Measurements from ENCODE around the gene BOC. TPM values are rescaled to one million over a fixed set of nuclear protein-coding genes. Genes with fewer than 3 reads are reported as not detected.

The BOC gene
- total and polyA plus RNA-seq, 2 of the 8 experiments (the other 6 are each of a cell fraction or from before 2014, with no cell fraction given) = 6.9 to 9.3 TPM

GRCh38 chr3:113232342-113232741 lies 21.0 kb downstream of the BOC start:
- Histone ChIP-seq H3K79me2 (ENCODE audit: control insufficient read depth in 1 of 2, insufficient read depth in 2 of 2, low read length in 2 of 2) (no peaks in the 10 kb centered on the region), H2BK20ac (ENCODE audit: low read length) (no peak overlapping the region), H2AK5ac (ENCODE audit: low read depth, low read length) (no peak overlapping the region), H3K14ac (ENCODE audit: insufficient read length) (no peak overlapping the region), H4K20me1 (replicated peaks in 1 of 2; ENCODE audit: control insufficient read depth in 1 of 2, insufficient read depth in 2 of 2, low read length in 2 of 2) (no peaks in the 10 kb centered on the region), H2AFZ (ENCODE audit: low read length) (no peak overlapping the region), H4K8ac (ENCODE audit: extremely low read depth, insufficient read depth, low read length) (no peak overlapping the region), H2BK15ac (ENCODE audit: low read length) (no peak overlapping the region), H3K27me3 (replicated peaks in 1 of 4; ENCODE audit: control insufficient read depth in 3 of 4, extremely low read depth in 1 of 4, insufficient read depth in 3 of 4, low read length in 3 of 4) (no peaks in the 10 kb centered on the region), H2BK120ac (replicated peaks; ENCODE audit: low read depth, low read length) (no peak overlapping the region), H3K56ac (replicated peaks; ENCODE audit: insufficient read length, low read depth, low read length) (no peak overlapping the region), H3K4me3 (ENCODE audit: extremely low read depth in 1 of 4, insufficient read depth in 2 of 4, low read depth in 3 of 4, low read length in 4 of 4) (no peak overlapping the region), H2BK12ac (ENCODE audit: low read depth, low read length) (no peak overlapping the region), H3K36me3 (ENCODE audit: control insufficient read depth in 2 of 4, insufficient read depth in 4 of 4, low read length in 3 of 4) (no peaks in the 10 kb centered on the region), H3K9ac (replicated peaks in 1 of 4; ENCODE audit: extremely low read depth in 1 of 4, low read depth in 3 of 4, low read length in 3 of 4) (no peak overlapping the region), H3K23ac (ENCODE audit: insufficient read length) (no peak overlapping the region), H3K79me1 (ENCODE audit: low read depth, low read length) (no peaks in the 10 kb centered on the region), H2BK5ac (ENCODE audit: low read depth, low read length) (no peak overlapping the region), H3K23me2 (ENCODE audit: low read depth, low read length) (no peaks in the 10 kb centered on the region), H3K18ac (ENCODE audit: extremely low read depth, low read length) (no peak overlapping the region), H3K27ac (ENCODE audit: low read depth, low read length) (no peak overlapping the region), H3K9me3 (ENCODE audit: insufficient read depth in 2 of 2, low read depth in 1 of 2, low read length in 1 of 2) (no peaks in the 10 kb centered on the region), H4K5ac (ENCODE audit: insufficient read length, low read depth, low read length) (no peak overlapping the region), H3K4me1 (replicated peaks in 1 of 4; ENCODE audit: control insufficient read depth in 3 of 4, insufficient read depth in 4 of 4, low read length in 3 of 4) (peaks cover 3 to 14% (median 10%) of the 10 kb centered on the region in 4 experiments; a peak in 6 of 7 replicates), H3K4me2 (ENCODE audit: insufficient read depth in 1 of 2, low read depth in 2 of 2, low read length in 2 of 2) (no peak overlapping the region), H4K91ac (replicated peaks; ENCODE audit: insufficient read length, low read length) (peak overlapping the region; percentile 48), H3K4ac (replicated peaks; ENCODE audit: insufficient read length, low read depth, low read length) (no peak overlapping the region)
- ChIA-PET CTCF (ENCODE audit: partially characterized antibody) (interaction anchor here (0.7 to 2.9 kb wide), 6 partner anchors 15 to 146 kb away, joined by 3 to 15 read pairs (median 4); partner anchors contain the start of gene BOC), POLR2A (ENCODE audit: partially characterized antibody) (interaction anchor here (0.6 kb wide), 1 partner anchor 1373 kb away, joined by 3 read pairs; the partner anchor contains the start of gene PHLDB2)
- 80% methylated on average over 2 of the region's 2 CpGs; no CpG with 5 or more reads in 1 of the 2 experiments for WGBS, 2 experiments (ENCODE audit: extremely low coverage in 1 of 2, insufficient coverage in 1 of 2, insufficient read length in 1 of 2, insufficient replicate concordance in 2 of 2, low coverage in 1 of 2, low lambda C conversion rate in 2 of 2, missing lambda C conversion rate in 1 of 2)
- no peak for FAIRE-seq
- no peak for DNase-seq (ENCODE audit: low read depth in 1 of 2, low spot score in 2 of 2)
- no peak for TF ChIP-seq SAP30 (IDR thresholded peaks at IDR 0.05; ENCODE audit: insufficient read depth, insufficient replicate concordance, low read length)
- no peak for TF ChIP-seq CTCF (IDR thresholded peaks at IDR 0.05; ENCODE audit: control extremely low read depth in 1 of 3, insufficient read depth in 1 of 3, low read depth in 1 of 3, low read length in 3 of 3)
- TF ChIP-seq EGR1 (IDR thresholded peaks at IDR 0.05; ENCODE audit: borderline replicate concordance, low read depth, low read length) = no peak
- no peak for TF ChIP-seq JUND (IDR thresholded peaks at IDR 0.05; ENCODE audit: low read length)
- no peak for TF ChIP-seq CBX8 (IDR thresholded peaks at IDR 0.05; ENCODE audit: borderline replicate concordance, low read depth, low read length)
- no peak for TF ChIP-seq RBBP5 (IDR thresholded peaks at IDR 0.05; ENCODE audit: borderline replicate concordance, low read depth, low read length)
- no peak for TF ChIP-seq TEAD4 (IDR thresholded peaks at IDR 0.05; ENCODE audit: low read depth, low read length)
- TF ChIP-seq POLR2A (IDR thresholded peaks at IDR 0.05; ENCODE audit: control extremely low read depth in 1 of 2, low read depth in 2 of 2, low read length in 2 of 2) = no peak
- TF ChIP-seq TAF1 (IDR thresholded peaks at IDR 0.05; ENCODE audit: low read depth, low read length) = no peak
- no peak for TF ChIP-seq TAF7 (optimal IDR thresholded peaks at IDR 0.05; ENCODE audit: borderline replicate concordance, low read depth, low read length)
- no peak for TF ChIP-seq SP4 (IDR thresholded peaks at IDR 0.05; ENCODE audit: low read length)
- no peak for TF ChIP-seq MAX (IDR thresholded peaks at IDR 0.05)
